ENCODE data around the gene QRFP.

Gene QRFP

DNA sequence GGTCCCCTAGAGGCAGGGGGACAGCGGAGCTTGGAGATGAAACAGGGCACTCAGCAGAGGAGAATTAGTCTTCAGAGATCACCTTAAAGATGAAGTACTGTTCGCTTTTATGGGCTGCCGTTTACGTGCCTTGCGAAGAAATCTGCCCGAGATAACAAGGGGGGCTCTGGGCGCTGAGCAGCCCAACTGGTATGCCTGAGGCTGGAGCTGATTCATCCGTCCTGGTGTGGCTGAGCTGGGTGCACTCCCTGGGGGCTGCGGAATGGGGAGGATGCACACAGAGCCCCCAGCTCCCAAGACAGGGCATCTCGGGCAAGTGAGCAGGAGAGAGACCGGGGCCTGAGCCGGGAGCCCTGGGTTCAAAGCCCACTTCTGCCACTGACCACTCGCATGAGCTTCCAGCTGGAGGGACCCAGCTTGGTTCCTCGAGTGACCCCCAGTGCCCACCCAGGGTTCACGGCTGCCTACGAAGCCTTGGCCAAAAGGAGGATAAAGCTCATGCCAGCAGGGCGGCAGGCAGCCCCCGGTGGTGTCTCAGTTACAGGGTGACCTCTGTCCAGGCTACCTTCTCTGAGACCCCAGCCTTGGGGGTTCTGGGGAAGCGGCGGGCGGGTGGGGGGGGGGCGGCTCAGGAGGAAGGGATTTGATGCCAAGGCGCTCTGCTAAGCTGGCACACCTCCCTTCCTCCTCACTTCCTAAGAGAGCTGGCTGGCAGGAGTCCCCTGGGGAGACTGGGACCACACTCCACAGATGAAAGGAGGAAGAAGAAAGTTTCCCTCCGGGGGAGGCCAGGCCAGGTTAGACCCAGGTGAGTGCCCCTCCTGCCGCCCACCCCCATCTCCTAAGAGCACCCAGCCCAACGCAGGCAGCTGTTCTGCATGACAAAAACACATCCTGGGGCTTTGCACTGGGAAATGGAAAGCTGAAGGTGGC is 36.8 kb upstream of the QRFP start:
- DNase-seq (ENCODE audit: low read depth): no peak

DNA sequence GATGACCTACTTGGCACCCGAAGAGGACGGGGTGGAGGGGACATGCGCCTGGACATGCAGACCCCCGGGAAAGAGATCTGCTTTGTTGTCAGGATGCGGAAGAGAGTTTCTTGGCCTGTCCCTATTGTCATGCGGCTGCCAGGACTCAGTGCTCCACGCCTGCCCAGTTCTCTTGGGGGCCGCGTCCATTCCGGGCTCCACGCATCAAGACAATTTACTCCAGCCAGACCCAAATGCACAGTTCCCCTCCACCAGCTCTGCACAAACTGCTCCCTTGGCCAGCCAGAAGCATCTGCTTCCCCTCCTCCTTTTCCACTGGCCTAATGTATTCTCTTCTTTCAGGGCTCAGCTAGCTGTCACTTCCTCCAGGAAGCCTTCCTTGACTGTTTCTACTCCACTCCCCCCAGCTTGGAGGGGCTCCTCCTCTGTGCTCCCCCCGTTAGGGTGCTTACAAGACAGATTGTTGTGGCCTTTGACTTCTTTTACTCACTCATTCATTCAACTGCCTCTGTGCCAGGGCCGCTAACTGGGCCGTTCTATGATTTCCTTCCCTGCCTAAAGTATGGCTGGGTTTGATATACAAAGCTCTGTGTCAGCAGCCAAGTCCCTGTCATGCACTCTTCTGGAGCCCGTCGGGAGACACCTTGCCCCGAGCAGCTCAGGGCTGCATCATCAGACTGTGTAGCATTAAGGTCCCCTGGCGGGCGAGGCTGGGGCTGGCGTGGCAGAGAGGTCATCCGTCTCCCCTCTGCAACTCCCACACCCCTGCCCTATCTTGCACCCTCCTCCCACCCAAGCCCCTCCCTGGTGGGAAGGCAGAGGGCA is 35.9 kb upstream of the QRFP start:
- no peak for DNase-seq (ENCODE audit: low read depth)

DNA sequence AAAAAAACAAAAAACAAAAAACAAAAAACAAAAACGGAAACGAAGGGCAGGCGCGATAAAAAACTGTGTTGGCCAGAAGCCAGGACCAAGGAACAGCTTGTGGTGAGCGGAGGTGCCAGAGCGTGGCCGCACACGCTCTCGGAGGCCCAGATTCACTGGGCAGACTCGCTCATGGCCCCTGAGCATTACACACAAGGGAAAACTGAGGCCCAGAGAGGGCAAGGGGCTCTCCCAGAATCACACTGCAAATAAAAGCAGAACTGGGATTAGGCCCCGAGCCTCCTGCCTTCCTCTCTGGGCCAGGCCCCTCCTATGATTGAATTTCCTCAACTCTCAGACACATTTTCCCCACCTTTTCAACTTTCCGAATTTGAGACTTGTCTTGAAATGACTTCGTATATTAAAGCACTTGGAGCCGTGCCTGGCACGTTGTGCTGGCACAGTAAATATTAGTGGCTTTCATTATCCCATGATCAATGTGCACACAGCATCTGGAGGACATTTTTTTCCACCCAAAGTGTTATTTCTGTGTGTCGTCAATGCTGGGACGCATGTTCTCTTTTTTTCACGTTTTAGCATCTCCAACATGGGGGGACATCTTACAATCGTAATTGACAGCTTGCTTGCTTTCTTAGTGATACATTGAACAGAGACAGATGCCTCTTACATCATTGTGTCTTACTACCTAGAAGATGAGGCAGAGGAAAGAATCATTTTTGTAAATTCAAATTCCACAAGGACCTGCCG is 35.1 kb upstream of the QRFP start:
- DNase-seq (ENCODE audit: low read depth): no peak

DNA sequence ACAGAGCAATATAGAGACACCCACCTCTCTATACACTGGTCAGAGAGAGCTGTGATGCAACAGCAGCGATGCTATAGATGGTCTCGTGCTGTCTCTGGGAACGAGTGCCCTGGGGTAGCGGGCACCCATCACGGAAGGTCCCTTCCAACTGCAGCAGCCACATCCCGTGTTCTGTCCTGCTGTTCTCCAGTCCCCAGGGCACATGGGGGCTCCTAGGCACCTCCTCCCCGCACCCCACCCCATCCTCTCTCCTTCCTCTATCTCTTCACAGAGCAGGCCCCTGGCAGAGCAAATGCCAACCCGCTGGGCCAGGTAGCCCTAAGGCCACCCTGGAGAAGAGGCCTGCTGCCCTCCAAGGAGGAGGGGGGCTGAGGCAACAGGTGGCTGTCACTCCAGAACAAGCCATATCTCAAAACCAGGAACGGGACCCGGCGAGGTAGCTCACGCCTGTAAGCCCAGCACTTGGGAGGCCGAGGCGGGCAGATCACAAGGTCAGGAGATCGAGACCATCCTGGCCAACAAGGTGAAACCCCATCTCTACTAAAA is 34.3 kb upstream of the QRFP start:
- DNase-seq (ENCODE audit: low read depth): no peak

DNA sequence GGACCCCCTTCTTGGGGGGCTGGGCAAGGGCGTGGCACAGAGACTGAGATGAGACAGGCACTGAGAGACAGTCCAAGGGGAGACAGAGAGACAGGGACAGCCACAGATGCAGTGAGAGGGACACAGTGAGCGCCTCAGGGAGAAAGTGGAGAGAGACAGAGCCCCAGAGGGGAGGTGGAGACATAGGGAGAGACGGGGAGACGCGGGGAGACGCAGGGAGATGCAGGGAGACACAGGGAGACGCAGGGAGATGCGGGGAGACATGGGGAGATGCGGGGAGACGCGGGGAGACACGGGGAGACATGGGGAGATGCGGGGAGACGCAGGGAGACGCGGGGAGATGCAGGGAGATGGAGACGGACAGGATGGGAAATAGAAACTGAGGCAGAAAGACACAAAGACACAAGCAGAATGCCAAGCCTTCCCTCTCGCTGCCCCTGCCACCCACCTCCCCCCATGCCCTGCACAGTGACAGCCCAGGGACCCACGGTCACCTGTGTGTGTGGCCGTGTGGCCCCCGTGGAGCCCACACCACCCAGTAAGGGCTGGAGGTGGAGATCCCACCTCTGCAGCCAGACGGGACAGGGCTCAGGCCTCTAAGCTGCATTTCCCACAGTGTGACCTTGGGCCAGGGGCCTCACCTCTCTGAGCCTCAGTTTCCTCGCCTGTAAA is 33.7 kb upstream of the QRFP start:
- no peak for DNase-seq (ENCODE audit: low read depth)

DNA sequence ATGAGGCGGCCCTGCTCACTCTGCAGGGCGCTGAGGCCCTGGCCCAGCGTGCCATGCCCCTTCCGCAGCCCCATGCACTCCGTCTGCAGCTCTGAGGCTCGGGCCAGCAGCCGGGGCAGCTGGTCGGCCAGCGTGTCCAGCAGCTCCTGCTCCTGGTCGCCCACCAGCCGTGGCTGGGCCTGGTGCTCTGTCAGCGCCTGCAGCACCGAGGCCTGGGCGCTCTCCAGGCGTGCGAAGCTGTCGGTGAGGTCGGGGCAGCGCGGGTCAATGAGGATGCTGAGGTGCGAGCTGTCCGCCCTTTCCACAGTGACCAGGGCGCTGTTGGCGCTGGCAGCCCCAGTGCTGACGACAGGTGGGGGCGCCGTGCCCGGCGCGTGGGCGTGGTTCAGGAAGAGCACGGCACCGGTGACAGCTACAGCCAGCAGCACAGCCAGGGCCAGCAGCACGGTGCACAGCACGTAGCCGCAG is 33.0 kb upstream of the QRFP start:
- no peak for DNase-seq (ENCODE audit: low read depth)

DNA sequence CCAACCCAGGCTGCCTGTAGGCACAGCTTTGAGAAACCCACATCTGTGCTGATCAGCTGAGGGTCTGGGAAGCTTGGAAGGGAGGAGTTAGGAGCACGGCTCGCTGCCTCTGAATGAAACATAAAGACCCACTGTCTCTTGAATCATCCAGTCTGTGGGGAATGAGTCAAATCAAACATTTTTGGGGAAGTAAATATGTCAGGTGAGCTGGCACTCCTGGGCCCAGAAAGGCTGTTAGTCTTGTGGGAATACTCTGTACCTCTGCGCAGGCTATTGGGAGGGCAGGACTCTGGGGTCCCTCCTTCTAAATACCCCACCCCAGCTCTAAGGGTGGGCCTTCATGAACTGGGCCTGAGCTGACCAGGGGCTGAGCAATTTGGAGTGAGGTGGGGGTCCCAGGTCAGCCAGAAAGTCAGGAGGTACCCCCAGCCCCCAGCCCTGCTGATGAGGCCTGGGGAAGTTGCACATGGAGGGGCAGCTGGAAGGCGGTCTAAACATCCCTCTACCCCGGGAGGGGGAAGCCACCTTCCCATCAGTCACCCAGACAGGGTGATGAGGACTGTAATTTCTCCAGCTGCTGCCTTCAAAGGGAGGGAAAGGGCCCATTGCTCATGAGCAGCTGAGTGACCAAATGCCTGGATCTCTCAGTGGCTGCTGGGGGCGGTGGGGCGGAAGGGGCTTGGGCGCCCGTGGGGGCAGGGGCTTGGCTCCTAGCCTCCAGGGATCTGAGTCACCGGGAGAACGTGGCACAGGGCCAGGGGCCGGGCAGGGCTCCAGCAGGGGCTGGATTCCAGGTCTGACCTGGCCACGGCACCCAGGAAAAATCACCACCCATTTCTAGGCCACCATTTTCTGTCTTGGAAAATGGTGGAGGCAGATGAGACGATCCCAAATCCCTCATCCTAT is 31.6 kb upstream of the QRFP start:
- no peak for DNase-seq (ENCODE audit: low read depth)

DNA sequence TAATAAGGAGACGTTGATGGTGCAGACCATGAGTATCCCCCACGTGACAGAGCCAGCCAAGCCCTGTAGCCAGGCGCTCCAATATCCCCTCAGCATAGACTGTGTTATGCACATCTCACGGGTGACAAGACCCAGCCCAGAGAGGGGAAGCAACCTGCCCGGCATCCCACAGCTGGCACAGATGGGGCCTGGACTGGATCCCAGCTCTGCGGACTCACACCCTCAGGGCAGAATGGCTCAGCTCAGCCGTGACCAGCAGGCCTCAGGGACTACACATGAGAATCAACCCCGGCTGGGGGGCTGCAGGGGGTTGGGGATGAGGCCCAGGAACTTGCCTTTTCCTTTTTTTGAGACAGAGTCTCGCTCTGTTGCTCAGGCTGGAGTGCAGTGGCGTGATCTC is 30.7 kb upstream of the QRFP start:
- no peak for DNase-seq (ENCODE audit: low read depth)

DNA sequence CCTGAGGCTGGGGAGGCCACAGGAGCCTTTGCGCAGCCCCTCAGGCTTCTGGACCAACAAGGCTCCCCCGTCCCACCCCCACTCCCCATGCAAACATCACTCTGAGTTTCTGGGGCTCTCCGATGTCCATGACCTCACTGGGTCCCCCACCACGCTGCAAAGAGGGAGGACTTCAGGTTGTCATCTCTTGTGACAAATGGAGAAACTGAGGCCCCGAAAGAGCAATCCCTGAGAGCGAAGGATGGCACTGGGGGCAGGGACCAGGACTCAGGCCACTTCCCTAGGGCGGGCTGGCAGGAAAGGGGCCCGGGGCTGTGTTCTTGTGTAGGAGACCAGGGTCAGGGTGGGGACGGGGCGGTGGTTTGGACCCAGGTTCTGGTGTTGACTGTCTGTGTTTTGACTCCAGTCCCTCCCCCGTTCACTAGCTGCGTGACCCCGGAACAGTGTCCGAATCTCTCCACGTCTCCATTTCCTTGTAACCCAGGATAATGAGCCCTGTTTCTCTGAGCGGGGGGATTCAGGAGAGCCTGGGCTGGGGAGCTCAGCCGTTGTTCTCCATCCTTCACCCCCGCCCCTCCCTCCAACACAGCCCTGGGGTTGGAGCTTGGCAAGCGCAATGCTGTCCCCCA is 28.6 kb upstream of the QRFP start:
- no peak for DNase-seq (ENCODE audit: low read depth)

DNA sequence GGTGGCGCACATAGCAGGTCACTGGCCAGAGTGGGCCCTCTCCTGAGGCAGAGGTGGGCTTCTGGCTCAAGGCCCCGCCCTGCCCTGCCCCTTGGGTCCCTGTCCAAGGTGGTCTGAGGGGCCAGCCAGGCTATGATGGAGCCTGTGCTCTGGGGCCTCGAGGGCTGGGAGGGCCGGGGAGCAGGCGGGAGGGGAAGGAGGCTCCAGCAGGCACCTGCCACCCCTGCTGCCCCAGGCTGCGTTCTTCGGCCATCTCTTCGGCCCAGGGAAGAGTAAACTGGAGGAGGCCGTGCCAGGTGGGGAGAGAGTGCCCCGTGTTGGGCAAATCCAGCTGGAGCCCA is 27.8 kb upstream of the QRFP start:
- no peak for DNase-seq (ENCODE audit: low read depth)

DNA sequence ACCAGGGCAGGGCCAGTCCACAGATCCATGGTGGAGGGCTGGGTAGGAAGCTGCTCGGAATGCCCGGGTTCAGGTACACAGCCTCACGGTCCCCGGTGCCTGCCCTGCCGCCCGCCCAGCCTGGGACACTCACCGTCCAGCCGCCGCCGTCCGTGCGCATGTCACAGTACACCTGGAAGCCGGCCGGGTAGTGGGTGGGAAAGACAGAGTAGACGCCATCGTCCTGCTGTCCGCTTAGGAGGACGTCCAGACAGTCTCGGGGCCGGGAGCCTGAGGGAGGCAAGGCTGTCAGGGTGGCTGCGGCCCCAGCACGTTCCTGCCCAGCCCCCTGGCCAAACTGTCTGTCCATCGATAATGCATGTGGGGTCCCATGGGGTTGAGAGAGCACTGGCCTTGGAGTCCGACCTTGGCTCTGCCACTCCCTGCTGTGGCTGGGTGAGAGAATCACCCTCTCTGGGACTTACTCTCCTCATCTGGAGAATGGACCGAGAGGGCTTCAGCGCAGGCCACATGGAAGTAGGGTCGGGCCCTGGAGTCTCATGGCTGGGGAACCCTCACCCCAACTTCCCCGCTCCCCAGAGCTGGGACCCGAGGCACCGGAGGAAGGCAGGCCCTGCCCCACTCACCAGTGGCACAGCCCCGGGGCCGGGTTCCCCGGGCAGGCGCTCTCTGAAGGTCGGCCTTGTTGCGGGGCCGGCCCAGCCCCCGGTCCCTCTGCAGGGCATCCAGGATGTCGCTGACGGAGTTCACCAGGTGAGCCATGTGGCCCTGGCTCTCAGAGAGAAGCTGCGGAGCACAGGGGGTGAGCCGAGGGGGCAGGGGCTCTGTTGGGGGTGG is 27.2 kb upstream of the QRFP start:
- DNase-seq (ENCODE audit: low read depth): no peak

DNA sequence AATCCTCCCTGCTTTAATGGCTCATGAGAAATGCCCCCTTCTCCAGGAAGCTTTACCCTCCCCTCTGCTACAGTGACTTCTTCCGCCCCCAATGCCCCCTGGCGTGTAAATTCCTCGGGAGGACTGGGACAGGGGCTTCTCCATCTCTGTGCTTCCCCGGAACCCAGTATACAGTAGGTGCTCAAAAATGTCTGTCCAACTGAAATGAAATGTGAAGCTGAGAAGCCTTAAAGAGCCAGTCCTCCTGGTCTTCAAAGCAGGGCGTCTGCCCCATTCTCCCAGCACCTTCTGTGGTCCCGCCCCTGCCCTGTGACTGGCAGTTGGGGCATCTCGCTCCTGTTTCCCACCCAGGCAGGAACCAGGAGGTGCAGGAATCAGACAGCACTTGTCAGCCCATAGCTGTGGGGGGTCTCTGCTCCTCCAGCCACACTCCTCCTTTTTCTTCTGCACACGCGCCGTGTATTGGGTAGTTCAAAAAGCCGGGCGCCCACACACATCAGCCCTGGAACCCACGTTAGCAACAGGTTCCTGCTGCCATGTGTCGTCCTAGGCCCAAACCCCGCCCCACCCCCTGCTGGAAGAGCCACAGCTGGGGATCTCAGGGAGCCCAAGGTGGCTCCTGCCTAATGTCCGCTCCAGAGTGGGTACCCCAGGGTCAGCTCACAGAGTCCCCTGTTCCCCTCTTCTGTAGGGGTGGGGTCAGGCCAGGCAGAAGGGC is 26.4 kb upstream of the QRFP start:
- no peak for DNase-seq (ENCODE audit: low read depth)

DNA sequence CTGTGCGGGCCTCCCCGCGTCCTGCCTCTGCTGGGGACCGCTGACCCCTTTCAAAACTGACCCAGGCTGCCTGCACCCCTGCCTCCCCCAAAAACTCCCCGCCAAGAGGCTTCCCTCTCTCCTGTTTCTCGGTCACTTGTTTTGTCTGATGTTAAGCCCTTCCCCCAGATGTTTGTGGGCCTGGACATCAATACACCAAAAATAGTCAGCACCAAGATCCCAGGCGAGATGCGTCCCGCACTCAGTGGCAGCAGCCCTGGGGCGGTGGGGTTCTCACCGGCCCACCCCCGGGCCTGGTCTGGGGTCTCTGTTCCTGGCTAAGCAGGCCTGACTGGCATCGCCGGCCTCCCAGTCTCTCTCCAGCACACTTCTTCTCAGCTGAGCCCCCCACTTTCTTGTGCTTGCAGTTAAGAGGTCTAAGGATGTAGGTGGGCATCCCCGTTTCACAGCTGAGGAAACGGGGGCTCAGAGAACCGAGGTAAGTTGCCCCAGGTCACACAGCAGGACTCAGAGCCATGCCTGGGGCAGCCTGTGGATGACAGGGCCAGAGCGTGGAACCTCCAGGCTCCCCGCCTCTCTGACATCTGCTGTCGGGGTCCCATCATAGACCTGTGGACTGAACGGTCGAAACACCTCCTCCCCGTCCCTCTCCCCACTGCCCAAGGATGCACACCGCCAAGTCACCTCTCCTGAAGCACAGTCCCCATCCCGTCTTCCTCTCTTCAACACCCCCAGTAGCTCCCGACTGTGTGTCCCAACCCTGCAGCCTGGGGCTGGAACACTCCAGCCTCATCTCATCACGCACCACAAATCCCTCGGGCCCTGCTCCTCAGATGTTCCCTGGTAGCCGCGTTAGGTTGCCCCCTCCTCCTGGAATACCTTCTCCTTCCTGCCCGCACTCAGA is 25.6 kb upstream of the QRFP start:
- DNase-seq (ENCODE audit: low read depth): no peak

DNA sequence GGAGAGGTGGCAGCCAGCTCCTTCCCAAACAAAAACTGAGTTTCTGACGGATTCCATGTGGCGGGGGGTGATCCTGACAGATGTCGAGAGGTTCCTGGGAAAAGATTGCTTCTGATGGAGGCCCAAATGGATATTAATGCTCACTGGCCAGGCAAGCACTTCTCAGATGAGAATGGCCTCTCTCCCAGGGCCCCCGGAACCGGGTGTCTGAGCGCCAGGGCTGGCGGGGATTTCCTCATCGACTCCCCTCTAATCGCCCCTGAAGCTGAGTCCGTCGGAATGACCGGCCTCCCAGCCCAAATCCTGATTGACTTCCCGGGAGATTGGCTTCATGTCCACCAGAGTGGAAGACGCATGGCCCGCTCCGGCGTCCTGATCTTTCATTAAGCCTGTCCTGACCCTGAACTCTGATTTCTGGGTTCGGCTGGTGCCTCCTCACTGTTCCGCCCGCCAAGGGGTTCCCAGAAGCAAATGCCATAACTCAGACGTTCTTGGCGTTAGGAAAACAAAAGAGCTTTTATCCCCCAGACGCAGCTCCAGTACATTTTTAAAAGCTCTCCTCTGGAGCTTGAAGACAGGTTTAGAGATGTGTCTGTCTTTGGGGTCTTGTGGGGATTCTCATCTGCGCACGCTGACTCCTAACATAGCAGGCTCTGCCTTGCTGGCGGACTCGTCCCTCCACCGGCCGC is 24.8 kb upstream of the QRFP start:
- DNase-seq (ENCODE audit: low read depth): no peak

DNA sequence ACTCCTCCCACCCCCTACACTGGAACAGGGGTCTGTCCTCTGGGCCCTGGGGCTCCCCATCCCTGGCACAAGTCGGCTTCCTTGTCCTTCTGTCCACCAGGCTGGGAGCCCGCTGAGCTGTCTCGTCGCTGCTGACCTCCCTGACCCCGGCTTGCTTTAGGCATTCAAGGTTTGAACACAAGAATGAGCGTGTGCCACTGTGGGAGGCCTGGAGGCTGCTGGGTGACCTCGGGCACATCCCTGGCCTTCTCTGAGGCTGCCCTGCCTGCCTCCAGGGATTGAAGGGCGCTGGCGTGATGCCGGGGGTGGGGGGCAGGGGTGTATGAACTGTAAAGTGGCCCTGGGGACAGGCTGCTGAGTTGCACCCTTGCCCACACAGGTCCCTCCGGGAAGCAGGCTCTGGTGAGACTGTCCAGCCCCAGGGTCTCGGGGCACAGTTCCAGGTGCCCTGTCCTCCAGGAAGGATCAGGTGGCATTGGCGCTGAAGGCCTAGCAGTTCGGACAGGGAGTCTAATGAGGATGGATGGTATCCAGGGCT is 24.2 kb upstream of the QRFP start:
- DNase-seq (ENCODE audit: low read depth): no peak

DNA sequence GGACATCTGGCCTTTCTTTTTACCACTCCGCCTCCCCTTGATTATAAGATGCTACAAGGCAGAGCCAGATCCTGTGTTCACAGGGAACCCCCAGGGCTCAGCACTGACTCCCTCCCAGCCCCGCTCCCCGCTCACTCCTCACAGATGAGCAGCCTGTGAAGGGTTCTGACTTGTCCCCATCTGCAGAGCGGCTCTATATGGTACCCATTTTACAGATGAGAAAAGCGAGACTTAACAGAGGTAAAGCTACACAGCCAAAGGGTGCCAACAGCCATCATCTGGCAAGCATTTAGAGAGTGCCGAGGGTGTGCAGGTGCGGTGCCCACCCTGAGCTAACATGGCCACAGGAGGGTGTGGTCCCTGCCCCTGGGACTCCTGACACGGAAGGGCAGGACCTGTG is 23.6 kb upstream of the QRFP start:
- no peak for DNase-seq (ENCODE audit: low read depth)

Measured in stimulated activated CD8-positive, alpha-beta memory T cell treated with anti-CD3 and anti-CD28 coated beads, Interleukin-12 subunit alpha, Interleukin-12 subunit beta, amount 100 ng/mL, for 4 hours (primary cell).